ENCODE measurements around the gene C14orf39. TPM values are rescaled to one million over a fixed set of nuclear protein-coding genes. Genes with fewer than 3 reads are reported as not detected.
A peak's percentile ranks its signal among the peaks of the same experiment; 100 is the strongest.

The C14orf39 gene
- total and polyA plus RNA-seq, 2 experiments from 2014 or later, result 0.28 to 3.4 TPM

DNA sequence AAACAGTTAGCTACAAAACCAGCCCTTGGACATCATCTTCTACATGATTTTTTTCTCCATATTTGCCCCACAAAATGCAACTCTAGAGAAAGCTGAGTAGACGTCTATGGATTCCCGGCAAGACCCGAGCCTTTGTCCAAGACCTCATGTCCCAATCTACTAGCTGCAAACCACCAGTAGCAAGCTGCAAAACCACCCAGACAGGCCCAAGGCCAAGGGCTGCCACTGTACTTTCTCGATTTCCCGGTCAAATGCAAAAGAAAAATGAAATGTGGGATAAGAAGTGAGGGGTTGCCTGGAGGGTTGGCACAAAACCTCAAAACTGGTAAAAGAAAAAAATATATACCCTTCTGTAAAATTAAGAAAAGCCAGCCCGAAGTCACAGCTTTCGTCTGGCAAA, 20.1 kb upstream of the C14orf39 start:
- Histone ChIP-seq H3F3A (replicated peaks; ENCODE audit: low read depth) (peaks cover 25% of the 10 kb centered on the region), H3K27me3 (ENCODE audit: insufficient read depth) (peaks cover 98% of the 10 kb centered on the region), H2AFZ (no peak overlapping the region), H3K27ac (ENCODE audit: low read depth) (no peak overlapping the region), H3K9me2 (ENCODE audit: insufficient read depth) (no peaks in the 10 kb centered on the region), H3K79me2 (replicated peaks; ENCODE audit: insufficient read depth) (no peaks in the 10 kb centered on the region), H3K36me3 (ENCODE audit: insufficient read depth) (no peaks in the 10 kb centered on the region), H4K20me1 (replicated peaks; ENCODE audit: insufficient read depth) (0 out of 2 replicates have a peak, but pooled peaks cover 7% of the 10 kb centered on the region), H3K4me3 (peak overlapping the region; percentile 54), H3K4me1 (ENCODE audit: insufficient read depth) (peaks cover 49% of the 10 kb centered on the region), H3K4me2 (peak overlapping the region; percentile 91)
- ATAC-seq (no peak), DNase-seq (ENCODE audit: low spot score) (peak; percentile 30)
- peaks cover 42% of the 10 kb centered on the region for H3K4me1 Mint-ChIP-seq
- H3K4me3 Mint-ChIP-seq, result peak overlapping the region; percentile 76
- no peak overlapping the region for H3K27ac Mint-ChIP-seq
- H3K36me3 Mint-ChIP-seq (ENCODE audit: low read depth), result no peaks in the 10 kb centered on the region
- no peak for TF ChIP-seq JUNB (IDR thresholded peaks at IDR 0.05; ENCODE audit: unreplicated experiment)
- TF ChIP-seq EZH2 (IDR thresholded peaks at IDR 0.05; ENCODE audit: low read depth, unreplicated experiment), result peak; percentile 45
- no peaks in the 10 kb centered on the region; the same call in 2 of the 3 replicates for H3K9me3 Mint-ChIP-seq
- H3K27me3 Mint-ChIP-seq (ENCODE audit: insufficient read depth, low read depth, poor library complexity), result peaks cover 76% of the 10 kb centered on the region

DNA sequence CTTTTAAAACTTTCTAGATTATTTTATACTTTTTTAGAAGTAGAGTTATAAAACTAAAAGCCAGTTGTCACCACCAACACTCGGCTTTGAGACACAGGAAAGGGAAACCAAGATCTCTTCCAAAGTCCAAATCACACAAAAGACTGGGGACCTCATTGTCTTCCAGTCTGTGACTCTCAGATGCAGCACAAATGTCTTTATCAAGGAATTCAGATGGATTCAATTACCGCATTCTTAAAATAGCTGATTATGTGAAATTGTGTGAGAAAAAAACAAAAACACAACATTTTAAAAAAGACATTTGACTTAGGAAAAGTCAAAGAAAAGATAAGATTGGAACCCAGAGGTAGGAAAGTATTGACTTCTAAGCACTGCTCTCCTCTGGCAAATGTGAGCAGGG, 19.6 kb upstream of the C14orf39 start:
- Histone ChIP-seq H3K4me2 (peak overlapping the region; percentile 91; the same call in 1 of the 2 replicates), H3K79me2 (replicated peaks; ENCODE audit: insufficient read depth) (no peaks in the 10 kb centered on the region), H3K4me1 (ENCODE audit: insufficient read depth) (peaks cover 45% of the 10 kb centered on the region), H3K4me3 (no peak overlapping the region), H3F3A (replicated peaks; ENCODE audit: low read depth) (peaks cover 21% of the 10 kb centered on the region), H2AFZ (no peak overlapping the region), H3K27me3 (ENCODE audit: insufficient read depth) (peaks cover 95% of the 10 kb centered on the region), H3K36me3 (ENCODE audit: insufficient read depth) (no peaks in the 10 kb centered on the region), H3K9me2 (ENCODE audit: insufficient read depth) (no peaks in the 10 kb centered on the region), H3K27ac (ENCODE audit: low read depth) (no peak overlapping the region), H4K20me1 (replicated peaks; ENCODE audit: insufficient read depth) (0 out of 2 replicates have a peak, but pooled peaks cover 7% of the 10 kb centered on the region)
- peak; percentile 48 for DNase-seq (ENCODE audit: low spot score)
- Mint-ChIP-seq H3K36me3 (ENCODE audit: low read depth) (no peaks in the 10 kb centered on the region), H3K27me3 (ENCODE audit: insufficient read depth, low read depth, poor library complexity) (peaks cover 70% of the 10 kb centered on the region), H3K27ac (no peak overlapping the region), H3K4me3 (peak overlapping the region; percentile 76), H3K4me1 (peaks cover 38% of the 10 kb centered on the region), H3K9me3 (no peaks in the 10 kb centered on the region; the same call in 2 of the 3 replicates)
- no peak for ATAC-seq
- TF ChIP-seq, protein P1, sequence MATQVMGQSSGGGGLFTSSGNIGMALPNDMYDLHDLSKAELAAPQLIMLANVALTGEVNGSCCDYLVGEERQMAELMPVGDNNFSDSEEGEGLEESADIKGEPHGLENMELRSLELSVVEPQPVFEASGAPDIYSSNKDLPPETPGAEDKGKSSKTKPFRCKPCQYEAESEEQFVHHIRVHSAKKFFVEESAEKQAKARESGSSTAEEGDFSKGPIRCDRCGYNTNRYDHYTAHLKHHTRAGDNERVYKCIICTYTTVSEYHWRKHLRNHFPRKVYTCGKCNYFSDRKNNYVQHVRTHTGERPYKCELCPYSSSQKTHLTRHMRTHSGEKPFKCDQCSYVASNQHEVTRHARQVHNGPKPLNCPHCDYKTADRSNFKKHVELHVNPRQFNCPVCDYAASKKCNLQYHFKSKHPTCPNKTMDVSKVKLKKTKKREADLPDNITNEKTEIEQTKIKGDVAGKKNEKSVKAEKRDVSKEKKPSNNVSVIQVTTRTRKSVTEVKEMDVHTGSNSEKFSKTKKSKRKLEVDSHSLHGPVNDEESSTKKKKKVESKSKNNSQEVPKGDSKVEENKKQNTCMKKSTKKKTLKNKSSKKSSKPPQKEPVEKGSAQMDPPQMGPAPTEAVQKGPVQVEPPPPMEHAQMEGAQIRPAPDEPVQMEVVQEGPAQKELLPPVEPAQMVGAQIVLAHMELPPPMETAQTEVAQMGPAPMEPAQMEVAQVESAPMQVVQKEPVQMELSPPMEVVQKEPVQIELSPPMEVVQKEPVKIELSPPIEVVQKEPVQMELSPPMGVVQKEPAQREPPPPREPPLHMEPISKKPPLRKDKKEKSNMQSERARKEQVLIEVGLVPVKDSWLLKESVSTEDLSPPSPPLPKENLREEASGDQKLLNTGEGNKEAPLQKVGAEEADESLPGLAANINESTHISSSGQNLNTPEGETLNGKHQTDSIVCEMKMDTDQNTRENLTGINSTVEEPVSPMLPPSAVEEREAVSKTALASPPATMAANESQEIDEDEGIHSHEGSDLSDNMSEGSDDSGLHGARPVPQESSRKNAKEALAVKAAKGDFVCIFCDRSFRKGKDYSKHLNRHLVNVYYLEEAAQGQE (IDR thresholded peaks at IDR 0.05; ENCODE audit: unreplicated experiment), result no peak
- TF ChIP-seq ZNF114 (CRISPR knock-in tag; IDR thresholded peaks at IDR 0.05) (no peak), EZH2 (IDR thresholded peaks at IDR 0.05; ENCODE audit: low read depth, unreplicated experiment) (no peak)

DNA sequence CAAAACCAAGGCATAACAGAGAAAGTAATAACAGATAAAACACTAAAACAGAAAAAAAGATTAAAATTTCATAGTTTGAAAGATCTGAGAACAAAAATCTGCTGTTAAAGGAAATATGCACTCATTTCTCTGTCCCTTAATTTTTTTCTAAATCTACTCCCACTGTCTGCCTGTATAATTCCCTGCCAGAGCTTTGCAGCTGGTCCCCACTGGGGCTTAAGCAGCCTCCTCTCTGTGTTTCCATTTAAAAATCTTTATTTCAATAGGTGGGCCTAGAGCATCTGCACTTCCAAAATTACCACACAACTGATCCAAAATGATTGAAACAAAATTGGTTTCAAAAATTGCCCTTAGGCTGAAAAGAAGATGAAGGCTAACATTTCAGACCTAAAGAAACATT, 16.7 kb upstream of the C14orf39 start:
- ATAC-seq (no peak), DNase-seq (ENCODE audit: low spot score) (no peak)
- Histone ChIP-seq H3K27me3 (ENCODE audit: insufficient read depth) (peaks cover 66% of the 10 kb centered on the region), H3K4me2 (no peak overlapping the region), H3K27ac (ENCODE audit: low read depth) (no peak overlapping the region), H3K4me1 (ENCODE audit: insufficient read depth) (peaks cover 28% of the 10 kb centered on the region), H3K79me2 (replicated peaks; ENCODE audit: insufficient read depth) (no peaks in the 10 kb centered on the region), H3F3A (replicated peaks; ENCODE audit: low read depth) (peaks cover 4% of the 10 kb centered on the region; the same call in 1 of the 2 replicates), H4K20me1 (replicated peaks; ENCODE audit: insufficient read depth) (no peaks in the 10 kb centered on the region), H2AFZ (no peak overlapping the region), H3K4me3 (no peak overlapping the region), H3K36me3 (ENCODE audit: insufficient read depth) (no peaks in the 10 kb centered on the region), H3K9me2 (ENCODE audit: insufficient read depth) (no peaks in the 10 kb centered on the region)
- Mint-ChIP-seq H3K27ac (no peak overlapping the region), H3K9me3 (no peaks in the 10 kb centered on the region), H3K36me3 (ENCODE audit: low read depth) (no peaks in the 10 kb centered on the region), H3K4me1 (peaks cover 19% of the 10 kb centered on the region), H3K27me3 (ENCODE audit: insufficient read depth, low read depth, poor library complexity) (peaks cover 41% of the 10 kb centered on the region), H3K4me3 (no peak overlapping the region)
- TF ChIP-seq, protein P2, sequence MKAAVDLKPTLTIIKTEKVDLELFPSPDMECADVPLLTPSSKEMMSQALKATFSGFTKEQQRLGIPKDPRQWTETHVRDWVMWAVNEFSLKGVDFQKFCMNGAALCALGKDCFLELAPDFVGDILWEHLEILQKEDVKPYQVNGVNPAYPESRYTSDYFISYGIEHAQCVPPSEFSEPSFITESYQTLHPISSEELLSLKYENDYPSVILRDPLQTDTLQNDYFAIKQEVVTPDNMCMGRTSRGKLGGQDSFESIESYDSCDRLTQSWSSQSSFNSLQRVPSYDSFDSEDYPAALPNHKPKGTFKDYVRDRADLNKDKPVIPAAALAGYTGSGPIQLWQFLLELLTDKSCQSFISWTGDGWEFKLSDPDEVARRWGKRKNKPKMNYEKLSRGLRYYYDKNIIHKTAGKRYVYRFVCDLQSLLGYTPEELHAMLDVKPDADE (IDR thresholded peaks at IDR 0.05), result no peak
- TF ChIP-seq, protein P3, sequence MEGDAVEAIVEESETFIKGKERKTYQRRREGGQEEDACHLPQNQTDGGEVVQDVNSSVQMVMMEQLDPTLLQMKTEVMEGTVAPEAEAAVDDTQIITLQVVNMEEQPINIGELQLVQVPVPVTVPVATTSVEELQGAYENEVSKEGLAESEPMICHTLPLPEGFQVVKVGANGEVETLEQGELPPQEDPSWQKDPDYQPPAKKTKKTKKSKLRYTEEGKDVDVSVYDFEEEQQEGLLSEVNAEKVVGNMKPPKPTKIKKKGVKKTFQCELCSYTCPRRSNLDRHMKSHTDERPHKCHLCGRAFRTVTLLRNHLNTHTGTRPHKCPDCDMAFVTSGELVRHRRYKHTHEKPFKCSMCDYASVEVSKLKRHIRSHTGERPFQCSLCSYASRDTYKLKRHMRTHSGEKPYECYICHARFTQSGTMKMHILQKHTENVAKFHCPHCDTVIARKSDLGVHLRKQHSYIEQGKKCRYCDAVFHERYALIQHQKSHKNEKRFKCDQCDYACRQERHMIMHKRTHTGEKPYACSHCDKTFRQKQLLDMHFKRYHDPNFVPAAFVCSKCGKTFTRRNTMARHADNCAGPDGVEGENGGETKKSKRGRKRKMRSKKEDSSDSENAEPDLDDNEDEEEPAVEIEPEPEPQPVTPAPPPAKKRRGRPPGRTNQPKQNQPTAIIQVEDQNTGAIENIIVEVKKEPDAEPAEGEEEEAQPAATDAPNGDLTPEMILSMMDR (conservative IDR thresholded peaks at IDR 0.05; ENCODE audit: low read depth in 2 of 2), result no peak
- TF ChIP-seq, protein P1 (IDR thresholded peaks at IDR 0.05; ENCODE audit: unreplicated experiment), result no peak
- TF ChIP-seq JUNB (IDR thresholded peaks at IDR 0.05; ENCODE audit: unreplicated experiment), result no peak
- no peak for TF ChIP-seq CREB1 (CRISPR knock-in tag; IDR thresholded peaks at IDR 0.05; ENCODE audit: low read depth)
- no peak for TF ChIP-seq ZNF331 (CRISPR knock-in tag; IDR thresholded peaks at IDR 0.05; ENCODE audit: low read depth)
- TF ChIP-seq NANOG (IDR thresholded peaks at IDR 0.05; ENCODE audit: borderline replicate concordance), result no peak

Measured in GM23338 (cell line).